ENCODE measurements around the gene DOCK6. TPM values are rescaled to one million over a fixed set of nuclear protein-coding genes. Genes with fewer than 3 reads are reported as not detected.

The DOCK6 gene
- total RNA-seq, 1 donor from 2014 or later, result 1.2 TPM

Other genes starting within 250 kb of the DOCK6 start
- gene LDLR, start 173.1 kb downstream of the DOCK6 start, total RNA-seq, result 121 and 129 TPM in 2 replicates
- gene SPC24, start 106.7 kb downstream of the DOCK6 start, total RNA-seq, result 33.1 and 33.8 TPM in 2 replicates
- 3.0 and 3.3 TPM in 2 replicates for gene KANK2, start 65.0 kb downstream of the DOCK6 start, total RNA-seq
- gene ANGPTL8, start 22.9 kb downstream of the DOCK6 start, total RNA-seq, result not detected in 2 replicates
- not detected in 2 replicates for gene TSPAN16, start 33.6 kb upstream of the DOCK6 start, total RNA-seq
- gene RAB3D, start 77.1 kb upstream of the DOCK6 start, total RNA-seq, result 5.7 and 6.8 TPM in 2 replicates
- 29.9 and 34.2 TPM in 2 replicates for gene TMEM205, start 83.7 kb upstream of the DOCK6 start, total RNA-seq
- 11.7 and 14.8 TPM in 2 replicates for gene CCDC159, start 84.0 kb upstream of the DOCK6 start, total RNA-seq
- gene PLPPR2, start 92.9 kb upstream of the DOCK6 start, total RNA-seq, result 2.3 TPM in 2 replicates
- gene SWSAP1, start 112.1 kb upstream of the DOCK6 start, total RNA-seq, result 2.3 and 2.6 TPM in 2 replicates
- gene EPOR, start 121.8 kb upstream of the DOCK6 start, total RNA-seq, result 7.2 and 7.7 TPM in 2 replicates
- gene RGL3, start 156.8 kb upstream of the DOCK6 start, total RNA-seq, result not detected in 2 replicates
- gene ODAD3, start 172.6 kb upstream of the DOCK6 start, total RNA-seq, result 0.12 and 0.24 TPM in 2 replicates
- gene PRKCSH, start 173.1 kb upstream of the DOCK6 start, total RNA-seq, result 288 TPM in 2 replicates
- 0.71 TPM in 1 of 2 replicates, not detected in the other for gene ELAVL3, start 218.5 kb upstream of the DOCK6 start, total RNA-seq
- gene ZNF653, start 243.3 kb upstream of the DOCK6 start, total RNA-seq, result 20.6 and 21.6 TPM in 2 replicates

Measured in activated CD4-positive, alpha-beta T cell treated with anti-CD3 and anti-CD28 coated beads, Interleukin-2, amount 10 ng/mL, durations not matched to agents 24 days and 14 days (primary cell).